ENCODE results near the gene CCNY. TPM values are rescaled to one million over a fixed set of nuclear protein-coding genes. Genes with fewer than 3 reads are reported as not detected.

CCNY gene
- total RNA-seq, 1 experiment from 2014 or later = 51.9 TPM

DNA sequence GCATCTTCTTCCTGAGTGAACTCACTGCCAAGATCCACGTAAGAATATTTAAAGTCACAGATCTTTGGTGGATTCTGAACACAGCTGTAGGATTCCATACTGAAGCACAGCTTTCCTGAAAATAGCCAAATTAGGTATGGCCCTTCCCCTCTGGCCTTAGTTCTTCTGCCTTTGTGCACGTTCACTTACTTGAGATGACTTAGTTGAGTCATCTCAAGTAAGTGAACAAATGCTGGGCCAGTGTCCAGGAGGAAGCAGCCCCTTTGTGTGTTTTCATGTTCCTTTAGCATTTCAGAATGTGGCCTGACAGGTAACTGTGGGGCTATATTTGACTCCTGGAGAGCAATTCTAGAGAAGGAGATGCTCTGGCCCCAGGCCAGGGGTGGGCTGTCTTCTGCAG lies 51.5 kb downstream of the CCNY start:
- no peak for TF ChIP-seq SIN3A (IDR thresholded peaks at IDR 0.05; ENCODE audit: borderline replicate concordance, insufficient read depth, low read depth, low read length)
- TF ChIP-seq, protein P1, sequence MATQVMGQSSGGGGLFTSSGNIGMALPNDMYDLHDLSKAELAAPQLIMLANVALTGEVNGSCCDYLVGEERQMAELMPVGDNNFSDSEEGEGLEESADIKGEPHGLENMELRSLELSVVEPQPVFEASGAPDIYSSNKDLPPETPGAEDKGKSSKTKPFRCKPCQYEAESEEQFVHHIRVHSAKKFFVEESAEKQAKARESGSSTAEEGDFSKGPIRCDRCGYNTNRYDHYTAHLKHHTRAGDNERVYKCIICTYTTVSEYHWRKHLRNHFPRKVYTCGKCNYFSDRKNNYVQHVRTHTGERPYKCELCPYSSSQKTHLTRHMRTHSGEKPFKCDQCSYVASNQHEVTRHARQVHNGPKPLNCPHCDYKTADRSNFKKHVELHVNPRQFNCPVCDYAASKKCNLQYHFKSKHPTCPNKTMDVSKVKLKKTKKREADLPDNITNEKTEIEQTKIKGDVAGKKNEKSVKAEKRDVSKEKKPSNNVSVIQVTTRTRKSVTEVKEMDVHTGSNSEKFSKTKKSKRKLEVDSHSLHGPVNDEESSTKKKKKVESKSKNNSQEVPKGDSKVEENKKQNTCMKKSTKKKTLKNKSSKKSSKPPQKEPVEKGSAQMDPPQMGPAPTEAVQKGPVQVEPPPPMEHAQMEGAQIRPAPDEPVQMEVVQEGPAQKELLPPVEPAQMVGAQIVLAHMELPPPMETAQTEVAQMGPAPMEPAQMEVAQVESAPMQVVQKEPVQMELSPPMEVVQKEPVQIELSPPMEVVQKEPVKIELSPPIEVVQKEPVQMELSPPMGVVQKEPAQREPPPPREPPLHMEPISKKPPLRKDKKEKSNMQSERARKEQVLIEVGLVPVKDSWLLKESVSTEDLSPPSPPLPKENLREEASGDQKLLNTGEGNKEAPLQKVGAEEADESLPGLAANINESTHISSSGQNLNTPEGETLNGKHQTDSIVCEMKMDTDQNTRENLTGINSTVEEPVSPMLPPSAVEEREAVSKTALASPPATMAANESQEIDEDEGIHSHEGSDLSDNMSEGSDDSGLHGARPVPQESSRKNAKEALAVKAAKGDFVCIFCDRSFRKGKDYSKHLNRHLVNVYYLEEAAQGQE (IDR thresholded peaks at IDR 0.05; ENCODE audit: insufficient read depth in 1 of 2, low read depth in 2 of 2, low read length in 1 of 2) = no peak
- no peak for TF ChIP-seq POLR2AphosphoS5 (IDR thresholded peaks at IDR 0.05; ENCODE audit: low read depth, low read length)
- TF ChIP-seq, protein P2, sequence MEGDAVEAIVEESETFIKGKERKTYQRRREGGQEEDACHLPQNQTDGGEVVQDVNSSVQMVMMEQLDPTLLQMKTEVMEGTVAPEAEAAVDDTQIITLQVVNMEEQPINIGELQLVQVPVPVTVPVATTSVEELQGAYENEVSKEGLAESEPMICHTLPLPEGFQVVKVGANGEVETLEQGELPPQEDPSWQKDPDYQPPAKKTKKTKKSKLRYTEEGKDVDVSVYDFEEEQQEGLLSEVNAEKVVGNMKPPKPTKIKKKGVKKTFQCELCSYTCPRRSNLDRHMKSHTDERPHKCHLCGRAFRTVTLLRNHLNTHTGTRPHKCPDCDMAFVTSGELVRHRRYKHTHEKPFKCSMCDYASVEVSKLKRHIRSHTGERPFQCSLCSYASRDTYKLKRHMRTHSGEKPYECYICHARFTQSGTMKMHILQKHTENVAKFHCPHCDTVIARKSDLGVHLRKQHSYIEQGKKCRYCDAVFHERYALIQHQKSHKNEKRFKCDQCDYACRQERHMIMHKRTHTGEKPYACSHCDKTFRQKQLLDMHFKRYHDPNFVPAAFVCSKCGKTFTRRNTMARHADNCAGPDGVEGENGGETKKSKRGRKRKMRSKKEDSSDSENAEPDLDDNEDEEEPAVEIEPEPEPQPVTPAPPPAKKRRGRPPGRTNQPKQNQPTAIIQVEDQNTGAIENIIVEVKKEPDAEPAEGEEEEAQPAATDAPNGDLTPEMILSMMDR (IDR thresholded peaks at IDR 0.05) = no peak
- TF ChIP-seq TCF7L2 (IDR thresholded peaks at IDR 0.05; ENCODE audit: low read depth, low read length) = no peak
- ChIA-PET POLR2A (no interaction called here), CTCF (interaction anchor here (0.5 kb wide), 1 partner anchor 90 kb away, joined by 3 read pairs; no protein-coding TSS in a partner anchor)
- ATAC-seq (no peak), DNase-seq (ENCODE audit: low read depth, low spot score) (no peak)
- Histone ChIP-seq H3K27me3 (ENCODE audit: control insufficient read depth, insufficient read depth, low read length) (no peaks in the 10 kb centered on the region), H3K4me3 (ENCODE audit: low read depth in 2 of 2, low read length in 2 of 2) (no peak overlapping the region), H3K9me3 (ENCODE audit: control insufficient read depth, insufficient read depth, low read depth, low read length) (no peaks in the 10 kb centered on the region; the same call in 1 of the 2 replicates), H3K27ac (ENCODE audit: low read length) (no peak overlapping the region), H3K36me3 (ENCODE audit: control insufficient read depth, insufficient read depth, low read length) (no peaks in the 10 kb centered on the region), H3K4me1 (ENCODE audit: control insufficient read depth, insufficient read depth, low read length) (no peaks in the 10 kb centered on the region)
- intact Hi-C loops (cut with micrococcal nuclease; ENCODE audit: unreplicated experiment) = no loop called here
- BruUV-seq (replicated peaks) = no TSS peak
- in situ Hi-C loops (cut with HindIII; ENCODE audit: low pct_unique_long_range_greater_than_20kb, low sequenced_read_pairs) = no loop called here

DNA sequence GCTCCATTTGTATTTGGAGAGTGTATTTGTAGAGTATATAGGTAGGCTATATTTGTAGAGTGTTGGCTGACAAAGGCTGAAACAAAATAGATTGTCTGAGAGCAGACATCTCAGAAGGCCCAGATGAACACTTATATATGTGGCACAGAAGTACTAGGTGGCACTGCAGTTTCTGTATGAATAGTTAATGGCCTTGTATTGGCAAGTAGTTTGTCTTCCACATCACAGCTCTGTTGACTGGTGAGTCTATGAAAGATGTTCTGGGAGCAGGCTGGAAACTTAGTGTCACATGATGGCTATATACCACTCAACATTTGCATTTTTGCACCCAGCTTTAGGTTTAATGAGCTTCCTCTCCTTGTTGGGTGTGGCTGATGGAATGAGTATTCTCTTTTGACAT lies 51.9 kb downstream of the CCNY start:
- BruUV-seq (replicated peaks) = no TSS peak
- no peaks in the 10 kb centered on the region for H3K36me3 ChIP-seq (ENCODE audit: control insufficient read depth, insufficient read depth, low read length)
- no peaks in the 10 kb centered on the region; the same call in 1 of the 2 replicates for H3K9me3 ChIP-seq (ENCODE audit: control insufficient read depth, insufficient read depth, low read depth, low read length)
- no peak for ATAC-seq
- H3K4me1 ChIP-seq (ENCODE audit: control insufficient read depth, insufficient read depth, low read length) = no peaks in the 10 kb centered on the region
- POLR2A ChIA-PET = no interaction called here
- TF ChIP-seq, protein P1 (IDR thresholded peaks at IDR 0.05; ENCODE audit: insufficient read depth in 1 of 2, low read depth in 2 of 2, low read length in 1 of 2) = no peak
- TF ChIP-seq, protein P2 (IDR thresholded peaks at IDR 0.05) = no peak
- TF ChIP-seq TCF7L2 (IDR thresholded peaks at IDR 0.05; ENCODE audit: low read depth, low read length) (no peak), SIN3A (IDR thresholded peaks at IDR 0.05; ENCODE audit: borderline replicate concordance, insufficient read depth, low read depth, low read length) (no peak), POLR2AphosphoS5 (IDR thresholded peaks at IDR 0.05; ENCODE audit: low read depth, low read length) (no peak)
- no peaks in the 10 kb centered on the region for H3K27me3 ChIP-seq (ENCODE audit: control insufficient read depth, insufficient read depth, low read length)
- no peak overlapping the region for H3K4me3 ChIP-seq (ENCODE audit: low read depth in 2 of 2, low read length in 2 of 2)
- intact Hi-C loops (cut with micrococcal nuclease; ENCODE audit: unreplicated experiment) = no loop called here
- in situ Hi-C loops (cut with HindIII; ENCODE audit: low pct_unique_long_range_greater_than_20kb, low sequenced_read_pairs) = no loop called here
- H3K27ac ChIP-seq (ENCODE audit: low read length) = no peak overlapping the region
- CTCF ChIA-PET = interaction anchor here (0.5 kb wide), 1 partner anchor 90 kb away, joined by 3 read pairs; no protein-coding TSS in a partner anchor
- DNase-seq (ENCODE audit: low read depth, low spot score) = no peak

Measured in Panc1 (cell line).